ENCODE results near the gene ZNF662. TPM values are rescaled to one million over a fixed set of nuclear protein-coding genes. Genes with fewer than 3 reads are reported as not detected.

ZNF662 gene
- total RNA-seq (2022), result 1.1 and 1.2 TPM in 2 replicates
- percentile 36 among the genes with signal in this experiment for Bru-seq, nascent RNA
- BruChase-seq, experiment 1, labeled RNA remaining after a 6-hour chase, result percentile 28 among the genes with signal in this experiment
- BruChase-seq, experiment 2, labeled RNA remaining after a 2-hour chase, result percentile 40 among the genes with signal in this experiment
- long read RNA-seq, result 0 reads

GRCh38 chr3:42906070-42906847, at the start of gene ZNF662:
ZNF662 (plus strand) TSS chr3:42906142; CDS start chr3:42908115, 1,973 bp downstream.
- no peak for TF ChIP-seq CTCF (IDR thresholded peaks at IDR 0.05; ENCODE audit: unreplicated experiment)
- peaks cover 11% of the 10 kb centered on the region for H3K9me3 Mint-ChIP-seq (ENCODE audit: low read depth, unreplicated experiment)
- H3K4me1 Mint-ChIP-seq (ENCODE audit: low read depth, unreplicated experiment), result peaks cover 4% of the 10 kb centered on the region
- H3K27me3 Mint-ChIP-seq (ENCODE audit: unreplicated experiment), result peaks cover 53% of the 10 kb centered on the region
- CTCF ChIA-PET, result no interaction called here
- H3K36me3 Mint-ChIP-seq (ENCODE audit: insufficient read depth, unreplicated experiment), result no peaks in the 10 kb centered on the region
- intact Hi-C loops (cut with micrococcal nuclease; ENCODE audit: unreplicated experiment), result no loop called here
- H3K4me3 Mint-ChIP-seq (ENCODE audit: low read depth, unreplicated experiment), result peak within 1 kb of the TSS; percentile 18
- H3K27ac Mint-ChIP-seq (ENCODE audit: unreplicated experiment), result no peak within 1 kb of the TSS
- BruUV-seq (replicated peaks), result no TSS peak
- DNase-seq, result no peak

GRCh38 chr3:42856544-42856943, 49.4 kb upstream of the ZNF662 start:
- CTCF ChIA-PET, result interaction anchor here (0.7 kb wide), 1 partner anchor 189 kb away, joined by 4 read pairs; no protein-coding TSS in a partner anchor
- Mint-ChIP-seq H3K4me1 (ENCODE audit: low read depth, unreplicated experiment) (no peaks in the 10 kb centered on the region), H3K27me3 (ENCODE audit: unreplicated experiment) (peaks cover 71% of the 10 kb centered on the region), H3K9me3 (ENCODE audit: low read depth, unreplicated experiment) (peaks cover 3% of the 10 kb centered on the region), H3K4me3 (ENCODE audit: low read depth, unreplicated experiment) (no peak overlapping the region), H3K27ac (ENCODE audit: unreplicated experiment) (no peak overlapping the region), H3K36me3 (ENCODE audit: insufficient read depth, unreplicated experiment) (no peaks in the 10 kb centered on the region)
- BruUV-seq (replicated peaks), result no TSS peak
- DNase-seq, result no peak
- TF ChIP-seq CTCF (IDR thresholded peaks at IDR 0.05; ENCODE audit: unreplicated experiment), result no peak
- intact Hi-C loops (cut with micrococcal nuclease; ENCODE audit: unreplicated experiment), result no loop called here

- DNase-seq, result no peak
- CTCF ChIA-PET, result no interaction called here
- no peak for TF ChIP-seq CTCF (IDR thresholded peaks at IDR 0.05; ENCODE audit: unreplicated experiment)
- no peak overlapping the region for H3K4me3 Mint-ChIP-seq (ENCODE audit: low read depth, unreplicated experiment)
- H3K9me3 Mint-ChIP-seq (ENCODE audit: low read depth, unreplicated experiment), result peaks cover 3% of the 10 kb centered on the region
- H3K27me3 Mint-ChIP-seq (ENCODE audit: unreplicated experiment), result peaks cover 90% of the 10 kb centered on the region
- H3K27ac Mint-ChIP-seq (ENCODE audit: unreplicated experiment), result no peak overlapping the region
- intact Hi-C loops (cut with micrococcal nuclease; ENCODE audit: unreplicated experiment), result no loop called here
- H3K4me1 Mint-ChIP-seq (ENCODE audit: low read depth, unreplicated experiment), result no peaks in the 10 kb centered on the region
- no TSS peak for BruUV-seq (replicated peaks)
- no peaks in the 10 kb centered on the region for H3K36me3 Mint-ChIP-seq (ENCODE audit: insufficient read depth, unreplicated experiment)
Observed at GRCh38 chr3:42864321-42864950, 41.5 kb upstream of the ZNF662 start.

- no peak for TF ChIP-seq CTCF (IDR thresholded peaks at IDR 0.05; ENCODE audit: unreplicated experiment)
- Mint-ChIP-seq H3K4me3 (ENCODE audit: low read depth, unreplicated experiment) (no peak overlapping the region), H3K4me1 (ENCODE audit: low read depth, unreplicated experiment) (no peaks in the 10 kb centered on the region), H3K27me3 (ENCODE audit: unreplicated experiment) (peaks cover 90% of the 10 kb centered on the region), H3K27ac (ENCODE audit: unreplicated experiment) (no peak overlapping the region), H3K9me3 (ENCODE audit: low read depth, unreplicated experiment) (peaks cover 3% of the 10 kb centered on the region), H3K36me3 (ENCODE audit: insufficient read depth, unreplicated experiment) (no peaks in the 10 kb centered on the region)
- intact Hi-C loops (cut with micrococcal nuclease; ENCODE audit: unreplicated experiment), result no loop called here
- no peak for DNase-seq
- no TSS peak for BruUV-seq (replicated peaks)
- CTCF ChIA-PET, result no interaction called here
Observed at GRCh38 chr3:42865256-42865655, 40.7 kb upstream of the ZNF662 start.
